Measurements from ENCODE around the gene PRR5L. TPM values are rescaled to one million over a fixed set of nuclear protein-coding genes. Genes with fewer than 3 reads are reported as not detected.
A peak's percentile ranks its signal among the peaks of the same experiment; 100 is the strongest.

Gene PRR5L
- total RNA-seq: 3.0 and 6.5 TPM in 2 replicates

GRCh38 chr11:36295926-36296325 lies at the start of gene PRR5L:
TSS of gene PRR5L (plus strand) at chr11:36296288. CDS start at chr11:36401122, 104,834 bp downstream.
- DNase-seq (ENCODE audit: low read depth in 2 of 2): no peak

- DNase-seq (ENCODE audit: low read depth in 2 of 2): no peak
These were observed 48.6 kb upstream of the PRR5L start for GRCh38 chr11:36247493-36247892.

GRCh38 chr11:36248436-36248835 lies 47.7 kb upstream of the PRR5L start:
- no peak for DNase-seq (ENCODE audit: low read depth in 2 of 2)

- DNase-seq (ENCODE audit: low read depth in 2 of 2): peak in 1 of 2 donors; percentile 29
These were observed 46.8 kb upstream of the PRR5L start for GRCh38 chr11:36249246-36249645.

GRCh38 chr11:36251823-36252222 lies 44.3 kb upstream of the PRR5L start:
- no peak for DNase-seq (ENCODE audit: low read depth in 2 of 2)

GRCh38 chr11:36253238-36253637 lies 42.9 kb upstream of the PRR5L start:
- DNase-seq (ENCODE audit: low read depth in 2 of 2): no peak

- DNase-seq (ENCODE audit: low read depth in 2 of 2): peak; percentile 11 to 41
These were observed 41.4 kb upstream of the PRR5L start for GRCh38 chr11:36254713-36255112.

GRCh38 chr11:36257351-36257750 lies 38.7 kb upstream of the PRR5L start:
- DNase-seq (ENCODE audit: low read depth in 2 of 2): peak in 1 of 2 donors; percentile 61

- DNase-seq (ENCODE audit: low read depth in 2 of 2): peak; percentile 85 to 88
These were observed 37.2 kb upstream of the PRR5L start for GRCh38 chr11:36258730-36259360.

GRCh38 chr11:36261094-36261493 lies 35.0 kb upstream of the PRR5L start:
- DNase-seq (ENCODE audit: low read depth in 2 of 2): no peak

- no peak for DNase-seq (ENCODE audit: low read depth in 2 of 2)
These were observed 31.8 kb upstream of the PRR5L start for GRCh38 chr11:36264011-36264972.

- no peak for DNase-seq (ENCODE audit: low read depth in 2 of 2)
These were observed 31.1 kb upstream of the PRR5L start for GRCh38 chr11:36264973-36265344.

GRCh38 chr11:36265793-36266628 lies 30.1 kb upstream of the PRR5L start:
- peak; percentile 44 to 63 for DNase-seq (ENCODE audit: low read depth in 2 of 2)

- no peak for DNase-seq (ENCODE audit: low read depth in 2 of 2)
These were observed 29.3 kb upstream of the PRR5L start for GRCh38 chr11:36266767-36267166.

- no peak for DNase-seq (ENCODE audit: low read depth in 2 of 2)
These were observed 27.6 kb upstream of the PRR5L start for GRCh38 chr11:36268337-36268985.

GRCh38 chr11:36270701-36271100 lies 25.4 kb upstream of the PRR5L start:
- no peak for DNase-seq (ENCODE audit: low read depth in 2 of 2)

GRCh38 chr11:36271794-36272407 lies 24.2 kb upstream of the PRR5L start:
- peak in 1 of 2 donors; percentile 76 for DNase-seq (ENCODE audit: low read depth in 2 of 2)

GRCh38 chr11:36273110-36273509 lies 23.0 kb upstream of the PRR5L start:
- no peak for DNase-seq (ENCODE audit: low read depth in 2 of 2)

GRCh38 chr11:36274414-36274813 lies 21.7 kb upstream of the PRR5L start:
- DNase-seq (ENCODE audit: low read depth in 2 of 2): no peak

GRCh38 chr11:36278531-36279282 lies 17.4 kb upstream of the PRR5L start:
- no peak for DNase-seq (ENCODE audit: low read depth in 2 of 2)
